Retinal pigment epithelial cell (primary cell): ENCODE data around the gene ICAM2.

ENCODE experiments used
- DNase-seq: peaks from one replicate; pipeline ENCODE4 v3.0.0-alpha.2; 2010; ENCODE audit warnings: low read depth
- H3K4me3 ChIP-seq: 2 replicates; pipeline ENCODE4 v1.5.1; 2011; ENCODE audit warnings: mild to moderate bottlenecking, low read length, control low read depth, moderate library complexity
- TF ChIP-seq, protein P1 (sequence below): conservative IDR thresholded peaks from 2 replicates; pipeline ENCODE4 v1.5.1; 2011; ENCODE audit warnings: low read depth, low read length, control low read depth, inconsistent platforms

ICAM2 gene

DNA sequence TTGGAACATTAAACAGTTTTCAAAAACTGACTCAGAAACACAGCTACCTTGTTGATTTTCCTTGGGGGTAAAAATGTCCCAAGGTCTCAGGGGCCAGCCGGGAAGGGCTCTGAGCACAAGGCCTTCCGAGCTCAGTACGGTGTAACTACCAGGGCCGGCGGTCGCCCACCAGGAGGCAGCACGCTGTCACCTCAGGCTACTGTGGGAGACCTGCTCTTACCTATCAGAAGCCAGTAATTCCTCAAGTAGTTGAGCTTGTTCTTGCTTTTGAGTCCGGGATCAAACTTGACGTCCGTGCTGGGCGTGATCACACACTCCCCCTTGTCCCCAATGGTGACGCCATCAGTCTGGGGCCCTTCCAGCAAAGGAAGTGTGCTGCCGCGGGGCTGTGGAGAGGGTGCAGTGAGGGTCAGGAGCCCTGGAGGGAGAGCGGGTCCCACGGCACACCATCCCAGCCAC, 43.4 kb upstream of the ICAM2 start:
- peak; percentile 33 for DNase-seq
- H3K4me3 ChIP-seq, result no peak overlapping the region
- TF ChIP-seq, protein P1, sequence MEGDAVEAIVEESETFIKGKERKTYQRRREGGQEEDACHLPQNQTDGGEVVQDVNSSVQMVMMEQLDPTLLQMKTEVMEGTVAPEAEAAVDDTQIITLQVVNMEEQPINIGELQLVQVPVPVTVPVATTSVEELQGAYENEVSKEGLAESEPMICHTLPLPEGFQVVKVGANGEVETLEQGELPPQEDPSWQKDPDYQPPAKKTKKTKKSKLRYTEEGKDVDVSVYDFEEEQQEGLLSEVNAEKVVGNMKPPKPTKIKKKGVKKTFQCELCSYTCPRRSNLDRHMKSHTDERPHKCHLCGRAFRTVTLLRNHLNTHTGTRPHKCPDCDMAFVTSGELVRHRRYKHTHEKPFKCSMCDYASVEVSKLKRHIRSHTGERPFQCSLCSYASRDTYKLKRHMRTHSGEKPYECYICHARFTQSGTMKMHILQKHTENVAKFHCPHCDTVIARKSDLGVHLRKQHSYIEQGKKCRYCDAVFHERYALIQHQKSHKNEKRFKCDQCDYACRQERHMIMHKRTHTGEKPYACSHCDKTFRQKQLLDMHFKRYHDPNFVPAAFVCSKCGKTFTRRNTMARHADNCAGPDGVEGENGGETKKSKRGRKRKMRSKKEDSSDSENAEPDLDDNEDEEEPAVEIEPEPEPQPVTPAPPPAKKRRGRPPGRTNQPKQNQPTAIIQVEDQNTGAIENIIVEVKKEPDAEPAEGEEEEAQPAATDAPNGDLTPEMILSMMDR, result peak; percentile 81

DNA sequence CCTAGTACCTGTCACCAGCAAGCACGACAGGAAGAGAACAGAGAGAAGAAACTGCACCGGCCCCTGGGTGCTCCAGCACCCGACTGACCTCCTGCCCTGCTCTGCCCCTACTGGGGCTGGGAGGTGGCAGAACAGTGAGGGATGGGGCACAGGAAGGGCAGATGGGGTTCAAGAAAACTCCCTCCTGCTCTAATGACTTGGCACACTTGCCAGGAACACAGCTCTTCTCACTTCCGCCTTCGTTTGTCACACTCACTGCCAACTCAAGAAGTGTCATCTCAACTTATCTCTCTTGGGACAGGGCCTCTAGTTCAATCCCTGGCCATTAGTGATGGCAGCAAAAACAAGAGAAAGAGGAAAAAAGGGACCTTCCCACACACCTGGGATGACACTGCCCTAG, 42.7 kb upstream of the ICAM2 start:
- no peak overlapping the region for H3K4me3 ChIP-seq
- no peak for DNase-seq
- TF ChIP-seq, protein P1, result no peak

DNA sequence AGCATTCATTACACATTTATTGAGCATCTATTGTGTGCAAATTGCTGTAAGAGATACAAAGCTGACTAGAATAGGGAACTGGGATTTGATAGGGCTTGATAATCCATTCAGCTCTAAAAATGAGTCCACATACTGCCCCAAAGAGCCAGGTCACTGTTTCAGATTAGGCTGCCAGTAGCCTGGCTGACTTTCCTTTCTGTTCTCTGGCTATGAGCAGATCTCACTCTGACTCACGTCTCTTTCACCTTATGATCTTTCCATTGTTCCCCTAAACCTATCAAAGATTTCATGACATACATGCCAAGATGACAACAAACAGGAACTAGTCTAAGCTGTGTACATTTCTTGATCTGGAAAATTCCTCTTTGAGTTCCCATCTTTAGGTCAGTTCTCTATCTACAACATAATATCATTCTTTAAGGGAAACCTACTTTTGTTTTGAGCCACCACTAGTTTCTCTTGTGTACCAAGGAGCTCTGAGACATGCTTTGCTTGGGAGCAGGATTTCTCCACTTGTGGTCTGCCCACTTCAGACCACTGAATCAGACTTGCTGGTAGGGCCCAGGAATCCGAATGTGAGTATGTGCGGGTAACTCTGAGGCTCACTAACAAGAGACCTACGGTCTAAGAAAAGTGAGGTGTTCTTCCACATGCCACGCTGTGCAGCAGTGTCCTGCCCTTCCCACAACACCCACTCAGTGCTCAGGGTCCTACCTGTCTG, 40.9 kb upstream of the ICAM2 start:
- TF ChIP-seq, protein P1, result no peak
- H3K4me3 ChIP-seq, result no peak overlapping the region
- no peak for DNase-seq

DNA sequence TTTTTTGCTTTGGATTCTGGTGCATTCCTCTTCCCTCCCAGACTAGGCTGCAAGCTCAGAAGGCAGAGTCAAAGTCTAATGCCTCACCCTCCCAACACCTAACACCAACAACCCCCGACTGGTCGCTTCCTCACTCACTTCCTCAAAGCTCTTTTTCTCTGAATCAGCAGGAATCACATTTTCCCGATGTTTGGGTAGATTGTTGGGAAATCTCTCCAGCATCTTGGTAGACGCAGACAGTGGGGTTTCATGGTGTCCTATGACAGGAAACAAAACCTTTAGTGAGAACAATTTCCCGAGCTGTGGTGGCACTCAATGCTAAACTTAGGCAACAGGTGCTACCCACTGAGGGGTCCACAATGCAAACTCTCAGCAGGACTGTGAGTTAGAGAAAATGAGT, 39.9 kb upstream of the ICAM2 start:
- H3K4me3 ChIP-seq, result no peak overlapping the region
- DNase-seq, result no peak
- TF ChIP-seq, protein P1, result no peak

DNA sequence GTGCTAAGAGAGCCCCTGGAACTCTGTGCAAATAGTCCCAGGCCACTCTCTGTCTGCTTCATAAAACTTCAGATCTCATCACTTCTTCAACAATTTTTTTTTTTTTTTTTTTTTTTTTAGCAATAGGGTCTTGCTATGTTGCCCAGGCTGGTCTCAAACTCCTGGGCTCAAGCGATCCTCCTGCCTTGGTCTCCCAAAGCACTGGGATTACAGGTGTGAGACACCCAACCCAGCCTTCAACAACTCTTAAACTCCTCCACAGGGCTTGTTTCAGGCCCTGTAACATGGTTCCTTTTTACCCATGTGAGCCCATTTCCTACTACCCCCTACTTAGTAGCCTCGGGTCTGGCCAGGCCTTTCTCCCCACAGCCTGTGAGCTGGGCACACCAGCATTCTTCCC, 39.3 kb upstream of the ICAM2 start:
- no peak overlapping the region for H3K4me3 ChIP-seq
- TF ChIP-seq, protein P1, result no peak
- DNase-seq, result no peak

DNA sequence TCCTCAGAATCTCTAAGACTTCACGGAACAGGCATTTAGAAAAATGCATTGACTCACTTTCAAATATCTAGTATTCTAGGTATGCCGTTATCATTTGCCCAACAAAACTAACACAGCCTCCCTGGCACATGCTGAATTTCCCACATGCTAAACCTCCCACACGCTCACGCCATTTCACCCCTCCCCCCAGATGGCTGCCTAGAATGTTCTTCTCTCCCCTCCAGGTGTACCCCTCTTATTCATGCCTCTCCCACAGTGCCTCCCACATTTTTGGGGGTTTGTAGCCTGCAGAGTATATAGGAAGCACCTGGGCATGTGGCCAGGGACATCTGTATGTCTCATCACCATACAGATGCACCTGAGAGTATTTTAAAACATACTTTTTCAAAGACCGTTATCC, 38.2 kb upstream of the ICAM2 start:
- H3K4me3 ChIP-seq, result no peak overlapping the region
- TF ChIP-seq, protein P1, result no peak
- no peak for DNase-seq

DNA sequence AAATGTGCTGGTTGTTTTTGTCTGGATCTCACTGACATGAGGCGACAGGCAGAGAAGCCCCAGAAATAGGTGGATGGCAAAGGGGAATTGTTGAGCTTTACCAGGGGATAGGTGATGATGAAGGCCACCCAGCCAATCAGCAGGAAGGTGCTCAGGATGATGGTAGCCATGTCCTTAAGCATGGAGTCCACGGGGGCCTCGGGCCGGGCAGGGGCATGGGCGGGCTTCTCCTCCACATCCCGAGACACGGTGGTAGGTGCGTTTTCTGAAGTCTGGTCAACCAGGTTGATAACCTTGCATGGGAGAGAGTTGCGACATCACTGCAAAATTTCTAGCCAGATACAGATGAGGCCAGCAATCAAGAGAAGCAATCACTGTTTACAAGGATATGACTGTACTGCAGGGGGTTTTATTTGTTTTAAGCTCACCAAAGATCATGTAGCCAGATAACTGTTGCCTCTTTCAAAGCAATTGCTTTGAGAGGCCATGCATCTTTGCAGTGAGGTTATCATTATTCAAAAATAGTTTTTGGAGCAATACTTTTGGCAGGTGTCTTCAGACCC, 37.3 kb upstream of the ICAM2 start:
- H3K4me3 ChIP-seq, result no peak overlapping the region
- no peak for DNase-seq
- TF ChIP-seq, protein P1, result no peak
